HG03066 (cell line): ENCODE data around the gene DLG5.
"Not testable (repeated sequence)": the region's sequence is repeated elsewhere in the genome, so short reads cannot be mapped to it uniquely, and the experiment has no call there.

Experiments used
- ATAC-seq: cut with Tn5 transposase; IDR thresholded peaks from one replicate; pipeline ENCODE4 v1.9.1; 2021; ENCODE audit warnings: low read depth; ENCODE audit not compliant: unreplicated experiment

DLG5 gene

GRCh38 chr10:77776487-77776886 lies 150.1 kb downstream of the DLG5 start:
- ATAC-seq, result no peak

- ATAC-seq, result no peak
Measured at GRCh38 chr10:77774940-77775391, 151.6 kb downstream of the DLG5 start.

- ATAC-seq, result no peak
Measured at GRCh38 chr10:77773631-77774426, 152.7 kb downstream of the DLG5 start.

- not testable (repeated sequence) for ATAC-seq
Measured at GRCh38 chr10:77772852-77773600, 153.5 kb downstream of the DLG5 start.

- no peak for ATAC-seq
Measured at GRCh38 chr10:77771851-77772250, 154.7 kb downstream of the DLG5 start.

- ATAC-seq, result no peak
Measured at GRCh38 chr10:77771450-77771849, 155.1 kb downstream of the DLG5 start.

GRCh38 chr10:77770868-77771175 lies 155.7 kb downstream of the DLG5 start:
- ATAC-seq, result no peak

- ATAC-seq, result no peak
Measured at GRCh38 chr10:77770081-77770867, 156.3 kb downstream of the DLG5 start.

- ATAC-seq, result no peak
Measured at GRCh38 chr10:77768039-77768438, 158.5 kb downstream of the DLG5 start.

GRCh38 chr10:77763453-77764430 lies 162.8 kb downstream of the DLG5 start:
- ATAC-seq, result no peak

GRCh38 chr10:77758406-77758805 lies 168.1 kb downstream of the DLG5 start:
- ATAC-seq, result not testable (repeated sequence)

- no peak for ATAC-seq
Measured at GRCh38 chr10:77756319-77757232, 170.0 kb downstream of the DLG5 start.

- ATAC-seq, result no peak
Measured at GRCh38 chr10:77746047-77746707, 180.4 kb downstream of the DLG5 start.

- ATAC-seq, result no peak
Measured at GRCh38 chr10:77744245-77744644, 182.3 kb downstream of the DLG5 start.

GRCh38 chr10:77742172-77742571 lies 184.4 kb downstream of the DLG5 start:
- no peak for ATAC-seq

GRCh38 chr10:77741746-77742145 lies 184.8 kb downstream of the DLG5 start:
- no peak for ATAC-seq
